DMS 273 (cell line): ENCODE results near the gene SOBP.

Experiments
- DNase-seq: peaks from one replicate; lab custom pipeline; 2025; ENCODE audit not compliant: unreplicated experiment; lab: John Stamatoyannopoulos, UW

The SOBP gene

DNA sequence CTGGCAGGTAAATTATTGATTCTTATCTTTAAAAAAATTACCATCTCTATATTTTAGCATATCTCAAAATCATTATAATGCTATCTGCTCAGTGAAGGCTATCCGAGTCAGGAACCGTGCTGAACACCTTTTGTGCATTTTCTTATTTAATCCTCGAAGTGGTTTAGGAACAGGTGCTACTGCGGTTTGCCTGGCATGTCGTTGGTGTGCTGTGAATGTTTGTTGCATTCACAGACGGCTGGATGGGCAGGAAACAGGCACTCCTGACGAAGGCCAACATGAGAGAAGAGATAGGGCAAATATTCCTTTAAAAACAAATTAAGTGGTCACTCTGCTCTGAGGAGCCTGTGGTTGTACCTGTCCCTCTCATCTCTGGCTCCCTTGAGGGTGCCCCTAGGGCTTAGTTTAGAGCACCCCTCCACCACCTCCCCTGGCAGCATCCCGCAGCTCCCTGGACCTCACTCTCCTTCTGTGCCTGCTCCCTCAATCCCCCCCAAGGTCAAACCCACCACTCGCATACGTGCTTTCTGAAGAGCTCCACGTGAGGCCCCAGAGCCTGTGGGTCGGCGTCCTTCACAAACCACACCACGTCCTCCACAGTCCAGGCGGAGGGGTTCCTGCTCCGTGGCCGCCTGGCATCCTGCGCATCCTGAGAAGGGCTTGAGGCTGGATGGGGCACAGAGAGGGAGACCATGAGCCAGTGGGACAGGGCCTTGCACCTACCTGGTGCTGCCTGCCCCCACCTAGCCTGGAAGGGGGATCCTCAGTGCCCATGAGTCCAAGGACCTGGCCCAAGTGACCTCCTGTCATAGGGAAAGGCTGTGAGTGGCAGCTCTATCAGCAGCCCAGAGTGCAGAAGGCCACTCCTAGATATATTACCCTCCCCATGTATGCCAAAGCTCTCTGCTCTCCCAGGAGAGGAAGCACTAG is 217.7 kb downstream of the SOBP start:
- DNase-seq: no peak

DNA sequence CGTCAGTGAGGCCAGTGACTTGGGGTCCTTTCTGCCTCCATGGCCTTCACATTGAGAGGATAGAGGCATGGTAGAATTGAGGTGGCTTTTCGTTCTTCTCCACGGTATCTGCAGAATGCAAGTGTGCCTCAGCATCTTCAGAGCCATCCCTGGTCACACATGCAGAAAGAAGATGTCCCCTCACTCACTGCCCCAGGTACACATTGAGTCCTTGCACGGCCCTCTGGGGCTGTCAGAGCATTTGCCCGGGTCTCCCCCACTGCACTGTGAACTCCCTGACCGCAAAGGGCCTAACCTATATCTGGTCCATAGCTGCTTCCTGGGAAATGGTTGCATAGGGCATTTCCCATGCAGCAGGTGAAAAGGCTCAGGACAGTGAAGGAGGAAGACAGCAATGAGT is 218.5 kb downstream of the SOBP start:
- no peak for DNase-seq

DNA sequence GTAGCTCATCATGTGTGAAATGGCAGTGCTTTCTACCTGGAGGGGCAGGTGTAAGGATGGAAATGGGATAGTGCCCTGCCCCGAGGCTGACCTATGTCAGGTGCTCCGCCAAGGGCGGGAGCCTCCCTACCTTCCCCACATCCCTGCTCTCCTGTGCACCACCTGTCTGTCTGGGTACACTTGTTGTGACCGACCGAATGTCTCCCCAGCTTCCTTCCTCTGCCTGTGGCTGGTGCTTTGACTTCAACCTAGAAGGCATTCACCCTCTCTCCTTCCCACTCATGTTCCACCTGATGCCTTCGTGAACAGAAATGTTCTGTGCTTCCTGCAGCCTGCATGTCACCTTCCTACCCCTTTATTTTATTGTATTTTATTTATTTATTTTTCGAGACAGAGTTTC is 219.4 kb downstream of the SOBP start:
- DNase-seq: no peak
